Fibroblast of skin of left quadriceps (primary cell): ENCODE measurements around the gene LIMS1.
"Not testable (repeated sequence)": the region's sequence is repeated elsewhere in the genome, so short reads cannot be mapped to it uniquely, and the experiment has no call there.

Source experiments
- DNase-seq, 2 experiments: peaks; one replicate each; pipeline ENCODE4 v3.0.0-alpha.2; 2013; ENCODE audit warnings: low read depth in 2 of 2

The LIMS1 gene

GRCh38 chr2:108634576-108635160 is 100.4 kb downstream of the LIMS1 start:
- DNase-seq, result no peak

GRCh38 chr2:108635630-108636354 is 101.5 kb downstream of the LIMS1 start:
- no peak for DNase-seq

DNA sequence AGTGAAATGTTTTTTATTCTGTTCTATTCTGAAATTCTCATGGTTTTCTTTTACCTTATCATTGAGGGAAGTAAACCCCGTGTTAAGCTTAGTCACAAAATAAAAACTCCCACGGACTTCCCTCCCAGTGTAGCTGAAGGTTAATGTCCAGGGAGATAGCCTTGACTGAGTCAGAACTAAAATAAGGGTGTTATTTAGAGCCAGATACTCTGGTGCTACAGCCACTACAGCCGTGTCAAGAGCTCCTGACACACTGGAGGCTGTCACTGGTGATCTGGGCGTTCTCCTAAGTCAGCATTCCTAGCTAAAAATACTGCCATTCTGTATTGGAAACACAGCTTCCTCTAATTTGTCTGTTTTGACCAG is 103.0 kb downstream of the LIMS1 start:
- no peak for DNase-seq

GRCh38 chr2:108640731-108641130 is 106.5 kb downstream of the LIMS1 start:
- DNase-seq, result peak; percentile 74 to 76

GRCh38 chr2:108641756-108642155 is 107.5 kb downstream of the LIMS1 start:
- DNase-seq, result no peak

- DNase-seq, result no peak
These were observed 109.1 kb downstream of the LIMS1 start for GRCh38 chr2:108643261-108643849.

- DNase-seq, result not testable (repeated sequence)
These were observed 109.6 kb downstream of the LIMS1 start for GRCh38 chr2:108643862-108644261.

- not testable (repeated sequence) for DNase-seq
These were observed 110.2 kb downstream of the LIMS1 start for GRCh38 chr2:108644446-108644845.

GRCh38 chr2:108648796-108649195 is 114.5 kb downstream of the LIMS1 start:
- not testable (repeated sequence) for DNase-seq

- not testable (repeated sequence) for DNase-seq
These were observed 116.2 kb downstream of the LIMS1 start for GRCh38 chr2:108650465-108650864.

GRCh38 chr2:108651468-108651867 is 117.2 kb downstream of the LIMS1 start:
- DNase-seq, result not testable (repeated sequence)

DNA sequence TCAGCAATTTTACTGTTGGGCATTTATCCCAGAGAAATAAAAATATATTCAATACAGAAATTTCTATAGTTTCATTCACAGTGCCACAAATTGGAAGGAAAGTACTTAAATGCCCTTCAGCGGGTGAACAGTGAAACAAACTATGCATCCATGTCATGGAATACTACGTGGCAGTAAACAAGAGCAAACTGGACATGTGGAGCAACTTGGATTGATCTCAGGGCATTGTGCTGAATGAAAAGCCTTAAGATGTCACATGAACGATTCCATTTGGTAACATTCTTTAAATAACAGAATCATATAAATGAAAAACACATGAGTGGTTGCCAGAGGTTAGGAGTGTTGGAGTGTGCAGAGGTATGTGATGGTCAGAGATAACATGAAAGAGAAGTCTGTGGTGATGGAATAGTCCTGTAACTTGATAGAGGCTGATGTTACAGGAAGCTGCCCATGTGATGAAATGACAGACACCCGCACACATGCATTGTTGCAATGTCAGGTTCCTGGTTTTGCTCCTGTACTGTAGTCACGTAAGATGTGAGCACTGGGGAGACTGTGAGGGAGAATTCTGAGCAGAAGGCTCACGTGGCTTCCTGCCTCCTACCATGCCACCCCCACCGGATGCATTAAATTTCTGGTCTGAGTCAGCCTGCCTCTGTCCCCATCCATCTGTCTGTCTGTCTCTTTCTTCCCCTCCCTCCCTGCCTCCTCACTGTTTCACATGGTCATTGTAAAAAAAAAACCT is 118.1 kb downstream of the LIMS1 start:
- DNase-seq, result peak; percentile 89

DNA sequence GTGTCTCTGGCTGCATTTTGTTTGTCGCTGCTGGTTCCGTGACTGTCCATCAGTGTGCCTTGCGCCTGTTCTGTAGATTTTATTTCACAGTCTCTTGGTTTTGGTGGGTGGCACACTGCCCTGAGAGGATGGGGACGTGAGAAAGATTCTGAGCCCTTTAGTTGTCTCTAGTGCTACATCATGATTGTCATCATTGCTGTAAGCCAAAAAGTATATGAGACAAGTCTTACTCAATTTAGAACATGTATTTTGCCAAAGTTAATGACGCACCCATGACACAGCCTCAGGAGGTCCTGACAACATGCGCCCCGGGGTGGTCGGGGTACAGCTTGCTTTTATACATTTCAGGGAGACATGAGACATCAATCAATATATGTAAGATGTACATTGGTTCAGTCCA is 119.2 kb downstream of the LIMS1 start:
- not testable (repeated sequence) for DNase-seq

GRCh38 chr2:108653849-108654248 is 119.6 kb downstream of the LIMS1 start:
- DNase-seq, result not testable (repeated sequence)

GRCh38 chr2:108654521-108655125 is 120.4 kb downstream of the LIMS1 start:
- DNase-seq, result not testable (repeated sequence)

GRCh38 chr2:108655270-108655669 is 121.0 kb downstream of the LIMS1 start:
- not testable (repeated sequence) for DNase-seq

DNA sequence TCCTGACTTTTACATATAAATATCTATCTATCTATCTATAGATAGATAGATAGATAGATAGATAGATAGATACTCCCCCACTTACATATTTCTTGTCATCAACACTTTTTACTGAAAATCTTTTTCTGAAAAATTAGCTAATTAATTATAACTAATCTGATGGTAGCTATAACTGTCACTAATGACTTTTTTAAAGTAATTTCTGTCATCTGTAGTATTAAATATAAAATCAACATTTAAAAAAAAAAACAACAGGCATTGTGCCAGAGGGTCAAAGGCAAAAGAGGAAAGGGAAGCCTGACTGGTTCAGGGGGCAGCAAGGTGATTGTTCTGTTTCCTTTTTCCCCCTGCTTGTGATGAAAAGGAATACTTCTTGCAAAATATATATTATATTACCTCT is 122.0 kb downstream of the LIMS1 start:
- not testable (repeated sequence) for DNase-seq

DNA sequence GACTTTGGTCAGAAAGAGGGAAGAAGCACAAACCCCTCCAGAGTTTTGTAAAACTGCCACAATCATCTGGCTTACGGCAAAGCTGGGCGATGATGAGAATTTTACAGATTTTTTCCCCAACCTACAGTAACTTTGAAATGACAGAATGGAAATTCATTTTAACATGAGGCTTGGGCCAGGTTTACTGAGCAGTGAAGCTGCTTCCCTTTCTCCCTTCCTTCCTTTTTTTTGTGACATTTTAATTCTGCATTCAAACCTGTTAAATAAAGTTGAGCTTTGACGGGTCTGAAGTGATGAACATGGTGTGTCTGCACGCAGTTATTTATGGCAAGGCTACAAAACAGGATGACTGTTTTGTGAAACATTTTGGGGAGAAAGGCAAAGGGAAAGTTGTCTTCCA is 123.2 kb downstream of the LIMS1 start:
- not testable (repeated sequence) for DNase-seq

GRCh38 chr2:108658553-108658952 is 124.3 kb downstream of the LIMS1 start:
- DNase-seq, result not testable (repeated sequence)

DNA sequence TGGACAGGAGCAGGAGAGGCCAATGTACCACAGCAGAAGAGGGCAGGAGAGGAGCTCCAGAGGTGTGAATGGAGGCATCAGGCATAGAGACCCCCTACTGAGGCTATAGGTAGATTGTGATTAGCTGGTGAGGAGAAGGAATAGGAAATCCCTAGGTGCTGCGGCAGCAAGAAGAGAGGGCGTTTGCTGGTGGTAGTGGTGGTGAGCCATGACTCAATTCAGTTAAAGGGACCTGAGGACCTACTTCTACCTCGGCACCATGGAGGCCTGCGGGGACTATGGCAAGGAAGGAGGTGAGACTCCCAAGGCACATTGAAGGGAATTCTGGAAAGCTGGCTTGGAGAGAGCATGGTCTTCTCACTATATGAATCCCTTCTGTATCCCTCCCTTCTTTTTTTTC is 127.2 kb downstream of the LIMS1 start:
- DNase-seq, result not testable (repeated sequence)

DNA sequence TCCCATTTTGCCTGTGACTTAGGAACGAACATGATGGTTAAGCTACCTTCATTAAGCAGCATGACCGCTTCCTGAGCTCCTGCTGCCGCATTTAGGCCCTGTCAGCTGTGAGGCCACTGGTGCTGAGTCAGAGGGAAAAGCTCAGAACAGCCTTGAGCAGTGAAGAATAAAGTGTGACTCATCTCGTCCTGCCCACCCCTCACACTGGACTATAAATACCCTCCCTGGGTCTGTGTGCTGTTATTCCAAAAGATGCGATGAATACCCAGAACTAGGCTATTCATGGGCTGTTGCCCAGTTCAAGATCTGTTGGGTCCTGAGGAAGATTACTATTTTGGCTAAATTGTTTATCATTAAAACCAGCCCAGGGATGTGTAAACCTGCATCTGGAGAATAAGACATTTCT is 127.9 kb downstream of the LIMS1 start:
- DNase-seq, result peak in 1 of 2 experiments; percentile 57

- DNase-seq, result not testable (repeated sequence)
These were observed 129.1 kb downstream of the LIMS1 start for GRCh38 chr2:108663346-108663745.
